ENCODE data around the gene OR51Q1.

The OR51Q1 gene, protein sequence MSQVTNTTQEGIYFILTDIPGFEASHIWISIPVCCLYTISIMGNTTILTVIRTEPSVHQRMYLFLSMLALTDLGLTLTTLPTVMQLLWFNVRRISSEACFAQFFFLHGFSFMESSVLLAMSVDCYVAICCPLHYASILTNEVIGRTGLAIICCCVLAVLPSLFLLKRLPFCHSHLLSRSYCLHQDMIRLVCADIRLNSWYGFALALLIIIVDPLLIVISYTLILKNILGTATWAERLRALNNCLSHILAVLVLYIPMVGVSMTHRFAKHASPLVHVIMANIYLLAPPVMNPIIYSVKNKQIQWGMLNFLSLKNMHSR

DNA sequence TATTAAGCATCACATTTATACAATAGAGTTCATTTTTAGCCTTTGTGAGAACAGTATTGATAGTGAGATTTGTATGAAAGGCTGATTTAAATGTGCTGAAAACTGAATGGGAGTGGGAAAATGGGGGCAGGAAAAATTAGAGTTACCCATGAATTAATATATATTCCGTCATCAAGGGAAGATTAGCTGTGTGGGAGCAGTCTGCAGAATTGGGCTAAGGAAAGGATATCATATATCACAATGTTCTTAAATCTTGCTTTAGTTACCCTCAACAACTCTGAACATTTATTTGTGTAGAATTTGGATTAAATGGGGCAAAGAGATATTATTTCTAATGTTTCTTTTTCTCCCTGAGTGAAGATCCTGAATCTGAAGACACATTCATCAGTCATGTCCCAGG lies at the start of gene OR51Q1:
Gene OR51Q1 (plus strand): TSS at position 301 of the 400 bp plus-strand sequence. CDS start 90 bp downstream, at position 391.
- TF ChIP-seq, protein P1, sequence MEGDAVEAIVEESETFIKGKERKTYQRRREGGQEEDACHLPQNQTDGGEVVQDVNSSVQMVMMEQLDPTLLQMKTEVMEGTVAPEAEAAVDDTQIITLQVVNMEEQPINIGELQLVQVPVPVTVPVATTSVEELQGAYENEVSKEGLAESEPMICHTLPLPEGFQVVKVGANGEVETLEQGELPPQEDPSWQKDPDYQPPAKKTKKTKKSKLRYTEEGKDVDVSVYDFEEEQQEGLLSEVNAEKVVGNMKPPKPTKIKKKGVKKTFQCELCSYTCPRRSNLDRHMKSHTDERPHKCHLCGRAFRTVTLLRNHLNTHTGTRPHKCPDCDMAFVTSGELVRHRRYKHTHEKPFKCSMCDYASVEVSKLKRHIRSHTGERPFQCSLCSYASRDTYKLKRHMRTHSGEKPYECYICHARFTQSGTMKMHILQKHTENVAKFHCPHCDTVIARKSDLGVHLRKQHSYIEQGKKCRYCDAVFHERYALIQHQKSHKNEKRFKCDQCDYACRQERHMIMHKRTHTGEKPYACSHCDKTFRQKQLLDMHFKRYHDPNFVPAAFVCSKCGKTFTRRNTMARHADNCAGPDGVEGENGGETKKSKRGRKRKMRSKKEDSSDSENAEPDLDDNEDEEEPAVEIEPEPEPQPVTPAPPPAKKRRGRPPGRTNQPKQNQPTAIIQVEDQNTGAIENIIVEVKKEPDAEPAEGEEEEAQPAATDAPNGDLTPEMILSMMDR (IDR thresholded peaks at IDR 0.05; ENCODE audit: low read length, missing control alignments): no peak
- H3K4me3 ChIP-seq (replicated peaks; ENCODE audit: low read depth, low read length): no peak within 1 kb of the TSS

DNA sequence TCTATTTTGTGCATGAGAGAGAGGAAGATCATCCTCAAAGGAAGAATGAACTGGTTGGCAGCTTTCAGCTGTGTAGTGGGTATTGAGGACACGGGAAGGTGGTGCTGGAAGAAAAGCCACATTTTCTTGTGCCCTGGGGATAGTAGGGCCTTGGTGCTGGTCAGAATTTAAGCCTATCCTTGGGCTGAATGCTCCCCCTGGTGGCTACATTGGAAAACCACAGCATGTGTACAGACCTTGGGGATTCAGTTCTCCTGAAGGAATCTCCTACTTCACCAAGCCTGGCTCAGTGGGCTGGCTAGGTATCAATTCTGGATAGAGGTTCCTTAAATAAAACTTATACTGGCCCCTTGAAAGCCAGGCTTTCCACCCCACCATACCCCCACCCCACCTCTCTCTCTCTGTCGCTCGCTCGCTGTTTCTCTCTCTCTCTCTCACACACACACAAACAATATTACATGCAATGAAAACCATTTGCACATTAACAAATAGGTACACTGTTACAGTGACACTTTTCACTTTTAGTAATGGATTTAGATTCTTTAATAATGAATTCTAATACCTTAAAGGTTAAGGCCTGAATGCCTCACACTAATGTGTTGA lies 41.1 kb upstream of the OR51Q1 start:
- peak; percentile 82 for DNase-seq (ENCODE audit: low read depth)
- TF ChIP-seq, protein P1 (IDR thresholded peaks at IDR 0.05; ENCODE audit: low read length, missing control alignments): peak; percentile 84
- no peak overlapping the region for H3K4me3 ChIP-seq (replicated peaks; ENCODE audit: low read depth, low read length)

More for the DNA sequence above, at the start of gene OR51Q1:
- no peak for DNase-seq (ENCODE audit: low read depth)

DNA sequence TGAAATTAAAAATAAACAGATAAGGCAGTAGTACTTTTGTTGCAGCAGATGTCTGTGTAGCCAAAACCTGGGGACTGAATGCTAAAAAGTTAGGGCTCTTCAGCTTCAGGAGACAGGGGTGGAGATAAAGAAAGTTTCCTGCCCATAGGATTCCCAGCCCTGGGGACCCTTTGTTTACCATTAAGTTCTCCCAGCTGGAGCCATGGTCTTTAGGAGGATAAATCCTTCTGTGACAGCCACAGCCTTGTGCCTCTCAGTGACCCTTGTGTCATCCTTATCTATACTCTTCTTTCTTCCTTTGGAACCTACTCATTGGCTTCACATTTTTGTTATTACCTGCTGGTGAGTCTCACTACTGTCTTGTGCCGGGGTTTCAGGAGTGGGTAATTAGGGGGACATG lies 38.3 kb upstream of the OR51Q1 start, which contains the start of gene OR51M1:
Gene OR51M1 (plus strand): TSS at position 237 of the 400 bp plus-strand sequence. CDS start 5,587 bp downstream, outside the sequence.
- H3K4me3 ChIP-seq (replicated peaks; ENCODE audit: low read depth, low read length): no peak within 1 kb of the TSS
- no peak for DNase-seq (ENCODE audit: low read depth)
- TF ChIP-seq, protein P1 (IDR thresholded peaks at IDR 0.05; ENCODE audit: low read length, missing control alignments): no peak

DNA sequence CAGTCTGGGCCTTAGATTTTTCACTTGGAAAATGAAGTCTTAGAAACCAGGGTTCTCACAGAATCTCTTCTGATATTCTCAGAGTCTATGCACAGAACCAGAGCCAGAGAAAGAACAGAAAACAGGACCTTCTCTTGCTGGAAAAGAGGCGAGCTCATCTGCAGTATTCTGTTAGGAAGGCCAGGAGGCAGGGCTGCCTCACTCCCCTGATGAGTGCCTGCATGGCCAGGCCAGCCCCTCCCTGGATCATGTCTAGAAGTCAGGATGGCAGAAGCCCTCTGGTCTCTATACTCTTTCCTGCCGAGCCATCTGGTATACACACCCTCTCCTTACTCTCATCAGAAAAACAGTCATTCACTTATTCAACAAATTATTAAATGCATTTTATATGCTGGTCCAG lies 37.6 kb upstream of the OR51Q1 start:
- H3K4me3 ChIP-seq (replicated peaks; ENCODE audit: low read depth, low read length): no peak overlapping the region
- TF ChIP-seq, protein P1 (IDR thresholded peaks at IDR 0.05; ENCODE audit: low read length, missing control alignments): no peak
- no peak for DNase-seq (ENCODE audit: low read depth)

DNA sequence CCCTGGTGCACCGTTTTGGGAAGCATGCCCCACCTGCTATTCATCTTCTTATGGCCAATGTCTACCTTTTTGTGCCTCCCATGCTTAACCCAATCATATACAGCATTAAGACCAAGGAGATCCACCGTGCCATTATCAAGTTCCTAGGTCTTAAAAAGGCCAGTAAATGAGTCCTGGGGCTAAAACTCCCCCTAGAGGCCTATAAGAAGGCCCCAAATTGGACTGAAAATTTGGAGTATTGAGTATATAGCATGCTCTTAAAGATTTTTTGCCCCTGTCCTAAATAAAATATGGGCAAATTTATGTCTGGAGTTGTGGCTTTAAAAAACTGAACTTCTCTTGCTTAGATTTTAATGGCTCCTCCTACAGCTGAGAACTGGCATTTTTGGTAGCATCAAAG lies 31.7 kb upstream of the OR51Q1 start:
- TF ChIP-seq, protein P1 (IDR thresholded peaks at IDR 0.05; ENCODE audit: low read length, missing control alignments): no peak
- no peak overlapping the region for H3K4me3 ChIP-seq (replicated peaks; ENCODE audit: low read depth, low read length)
- DNase-seq (ENCODE audit: low read depth): no peak

DNA sequence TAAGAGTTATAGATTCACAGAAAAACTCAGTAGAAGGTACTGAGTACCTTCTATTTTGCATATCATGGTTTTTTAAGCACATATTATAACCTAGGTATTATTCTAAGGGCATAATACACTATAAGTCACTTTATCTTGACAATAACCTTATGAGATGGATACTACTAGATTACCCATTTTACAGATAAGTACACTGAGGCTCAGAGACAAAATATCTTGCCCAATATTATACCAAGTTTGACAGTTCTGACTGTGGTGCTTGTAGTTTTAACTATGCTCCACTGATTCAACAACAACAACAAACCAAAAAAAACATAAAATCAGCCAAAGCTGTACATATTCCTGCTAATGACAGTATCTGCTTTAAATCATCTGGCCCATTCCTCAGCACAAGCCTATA lies 27.8 kb upstream of the OR51Q1 start:
- TF ChIP-seq, protein P1 (IDR thresholded peaks at IDR 0.05; ENCODE audit: low read length, missing control alignments): no peak
- DNase-seq (ENCODE audit: low read depth): no peak
- no peak overlapping the region for H3K4me3 ChIP-seq (replicated peaks; ENCODE audit: low read depth, low read length)
